SHP77 (cell line): ENCODE data around the gene MBP.

Experiments used
- DNase-seq, 2 experiments: peaks; one replicate each; lab custom pipeline; 2025; lab: John Stamatoyannopoulos, UW

Gene MBP

DNA sequence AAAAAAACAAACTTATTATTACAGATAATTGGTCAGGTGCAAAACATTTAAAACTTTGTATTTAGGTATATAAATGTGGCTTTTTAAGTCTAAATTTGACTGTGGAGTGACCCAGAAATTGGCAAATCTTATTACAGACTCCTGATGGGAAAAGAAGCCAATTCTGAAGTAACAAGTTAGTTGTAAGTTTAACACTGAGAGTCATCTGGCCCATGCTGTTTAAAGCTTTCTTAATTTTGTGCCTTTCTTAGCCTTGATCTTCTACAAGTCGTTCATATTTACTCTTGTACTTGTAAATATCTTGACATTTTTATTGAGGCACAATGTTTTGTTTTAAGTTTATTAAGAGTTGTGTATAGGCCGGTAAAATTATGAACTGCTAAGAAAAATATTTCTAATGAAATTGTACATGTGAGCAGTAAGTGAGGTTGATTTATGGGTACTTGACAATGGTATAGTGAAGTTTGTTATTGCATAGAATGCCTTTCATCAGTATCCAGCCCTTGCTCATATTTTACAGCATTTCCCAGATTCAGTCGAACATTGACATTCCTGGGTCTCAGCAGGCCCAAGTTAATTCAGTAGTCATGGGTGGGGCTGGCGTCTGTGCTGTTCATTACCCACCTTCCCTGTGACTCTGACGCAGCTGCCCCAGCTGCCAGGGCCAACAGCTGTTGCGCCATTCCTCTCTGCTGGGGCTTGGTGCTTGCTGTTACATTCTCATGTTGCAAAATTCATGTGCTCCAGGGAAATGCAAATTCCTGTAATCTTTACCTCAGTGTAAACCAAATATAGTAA lies 188.8 kb downstream of the MBP start:
- DNase-seq = no peak

DNA sequence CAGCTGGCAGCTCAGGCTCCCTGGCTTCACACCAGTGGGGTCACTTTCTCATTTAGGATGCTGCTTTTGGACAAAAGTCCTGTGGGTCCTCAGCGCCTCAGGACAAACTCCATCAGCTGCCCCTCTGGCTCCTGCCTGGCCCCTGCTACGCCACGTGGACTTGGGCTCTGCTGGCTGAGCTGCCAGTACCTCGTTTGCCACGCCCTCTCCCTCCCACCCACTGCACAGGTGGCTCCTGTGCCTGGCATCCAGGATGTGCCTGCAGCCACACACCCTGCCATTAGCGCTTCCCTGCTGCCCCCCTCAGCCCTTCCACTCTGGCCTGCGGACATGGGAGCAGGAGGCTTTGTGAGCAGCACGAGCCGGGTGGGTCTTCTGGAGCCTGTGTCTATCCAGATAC lies 191.3 kb downstream of the MBP start:
- no peak for DNase-seq

DNA sequence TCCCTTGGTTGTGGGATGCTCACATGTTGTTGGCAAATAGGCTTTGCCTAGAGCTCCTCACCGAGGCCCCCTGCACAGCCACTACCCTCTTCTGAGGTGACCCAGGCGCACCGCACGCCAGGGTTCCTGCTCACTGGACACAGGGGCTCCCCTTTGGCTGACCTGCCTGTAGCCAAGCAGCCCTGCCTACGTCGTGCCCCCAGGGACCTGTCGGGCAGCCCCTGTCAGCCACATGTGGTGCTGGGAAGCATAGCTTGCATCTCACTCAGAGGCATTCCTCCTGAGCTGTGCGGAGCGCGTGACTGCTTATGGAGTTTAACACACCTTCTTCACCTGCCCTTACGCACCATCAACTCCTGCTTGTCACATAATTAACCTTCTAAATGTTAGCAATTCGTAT lies 194.0 kb downstream of the MBP start:
- DNase-seq = no peak

DNA sequence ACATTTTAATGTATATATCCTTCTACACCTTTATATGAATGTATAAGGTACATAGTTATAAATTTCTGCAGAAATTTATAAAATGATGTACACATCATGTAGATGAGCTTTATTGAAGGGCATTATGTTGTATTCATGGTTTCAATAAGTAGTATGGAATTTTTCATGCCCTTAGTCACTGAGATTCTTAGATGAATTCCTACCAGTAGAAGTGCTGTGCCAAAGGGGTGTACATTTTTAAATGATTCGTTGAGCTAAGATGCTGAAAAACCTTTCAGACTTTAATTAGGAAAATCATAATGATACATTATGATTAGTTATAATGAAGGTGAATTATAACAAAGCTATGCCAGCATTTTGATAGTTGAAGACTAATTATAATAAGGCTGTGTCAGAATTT lies 195.0 kb downstream of the MBP start:
- no peak for DNase-seq

DNA sequence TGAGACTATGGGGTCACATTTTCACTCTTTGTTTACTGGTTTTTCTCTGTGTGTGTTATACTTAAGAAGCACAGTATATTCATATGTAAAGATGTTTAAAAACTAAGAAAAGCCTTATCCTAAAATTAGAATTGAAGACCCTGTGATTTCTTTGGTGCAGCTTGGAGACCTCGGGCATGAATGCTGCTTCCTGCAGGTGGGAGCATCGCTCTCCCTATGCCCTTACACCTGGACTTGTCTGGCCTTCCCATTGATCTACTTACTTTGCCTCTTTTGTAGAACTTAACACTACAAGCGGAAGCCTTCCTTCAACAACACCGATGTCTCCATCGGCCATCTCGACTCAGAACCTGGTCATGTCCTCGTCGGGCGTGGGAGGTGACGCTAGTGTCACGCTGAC lies 195.7 kb downstream of the MBP start:
- DNase-seq = no peak

DNA sequence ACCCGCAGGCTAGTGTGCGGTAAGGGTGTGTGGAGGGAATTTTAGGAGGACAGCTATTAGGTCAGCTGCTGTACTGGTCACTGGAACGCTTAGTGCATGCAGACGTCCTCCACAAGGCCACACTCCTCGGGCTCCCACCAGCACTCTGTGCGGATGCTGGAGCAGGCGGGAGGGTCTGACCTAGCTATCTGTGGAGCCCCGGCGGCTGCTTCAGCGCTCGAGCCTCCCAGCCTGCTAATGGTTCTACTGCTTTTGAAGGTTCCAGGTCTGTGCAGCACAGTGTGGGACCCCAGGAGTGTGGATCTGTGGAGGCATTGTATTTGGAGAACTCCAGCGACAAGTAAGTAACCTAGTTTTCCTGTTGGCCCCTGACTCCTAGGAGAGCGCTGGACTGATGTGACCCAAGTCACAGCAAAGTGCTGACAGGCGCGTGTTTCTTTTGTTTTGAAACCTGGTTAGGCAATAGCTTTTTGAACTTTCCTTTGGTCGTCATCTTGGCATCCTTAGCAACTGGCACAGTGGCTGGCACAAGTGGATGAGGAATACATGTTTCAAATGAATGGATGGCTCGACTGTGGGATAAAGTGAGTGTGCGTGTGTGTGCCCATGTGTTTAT lies 196.8 kb downstream of the MBP start:
- no peak for DNase-seq

DNA sequence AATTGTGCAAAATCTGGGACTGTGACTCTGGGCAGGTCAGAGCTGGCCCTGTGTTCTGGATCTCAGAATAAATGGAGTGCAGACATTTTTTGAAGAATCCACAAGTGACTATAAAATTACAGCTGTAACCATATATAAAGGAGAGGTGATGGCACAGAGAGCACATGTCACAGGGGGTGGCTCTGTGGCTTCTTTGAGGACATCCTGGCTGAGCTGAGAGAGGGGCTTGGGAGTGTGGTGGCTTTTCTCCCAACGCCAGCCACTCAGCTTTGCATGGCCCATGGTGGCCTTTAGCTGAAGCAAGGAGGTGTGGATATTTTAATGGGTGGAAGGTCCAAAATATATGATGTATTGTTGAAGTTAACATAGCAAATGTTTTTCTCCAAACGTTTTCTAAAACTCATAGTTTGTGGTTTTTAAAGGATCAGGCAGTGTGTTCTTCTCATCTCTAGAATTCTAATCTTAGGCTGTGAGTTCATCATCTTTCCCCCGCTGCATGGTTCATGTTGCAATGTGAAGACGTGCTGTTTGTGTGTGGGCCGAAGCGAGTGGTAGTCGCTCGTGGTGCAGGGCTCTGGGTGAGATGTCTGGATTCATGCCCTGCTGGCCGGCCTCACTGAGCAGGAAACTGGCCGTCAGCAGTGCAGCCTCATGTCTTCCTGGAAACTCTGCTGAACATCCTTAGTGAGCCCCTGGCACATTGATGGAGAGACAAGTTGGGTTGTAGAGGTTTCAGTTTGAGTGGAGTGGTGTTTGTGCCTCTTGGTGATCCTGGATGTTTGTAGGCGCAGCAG lies 200.4 kb downstream of the MBP start:
- no peak for DNase-seq

DNA sequence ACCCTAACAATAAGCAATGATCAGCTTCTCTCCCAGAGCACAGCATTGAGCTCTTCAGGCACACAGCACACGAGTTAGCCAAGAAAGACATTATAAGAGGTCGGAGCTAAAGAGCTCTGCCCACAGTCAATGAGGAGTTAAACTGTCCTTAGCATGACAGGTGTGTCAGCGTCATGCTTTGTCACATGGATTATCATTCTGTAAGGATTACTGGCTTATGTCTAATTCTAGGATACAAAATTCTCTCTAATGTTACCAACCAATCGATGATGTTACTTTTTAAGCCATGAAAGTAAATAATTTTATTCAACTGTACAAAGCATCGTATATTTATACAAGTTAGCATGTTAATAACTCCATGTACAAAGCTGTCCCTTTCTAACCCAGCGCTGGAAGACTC lies 201.4 kb downstream of the MBP start:
- DNase-seq = no peak
